Right atrium auricular region (tissue), 2 donors: ENCODE data around the gene MRI1. TPM values are rescaled to one million over a fixed set of nuclear protein-coding genes. Genes with fewer than 3 reads are reported as not detected.
"Not testable (repeated sequence)": the region's sequence is repeated elsewhere in the genome, so short reads cannot be mapped to it uniquely, and the experiment has no call there.

Source experiments
- DNase-seq: peaks from one replicate; pipeline ENCODE4 v3.0.0-alpha.2; 2019; ENCODE audit warnings: low spot score
- H3K27ac ChIP-seq, 2 donors: fragments of 200-600 bp; sonication (generic); 1 replicate in 1 of 2; 2 replicates in 1 of 2; pipeline ENCODE4 v1.5.1; 2016 to 2019
- H3K27me3 ChIP-seq, 2 donors: fragments of 200-600 bp; sonication (generic); one replicate each; pipeline versions ENCODE4 v1.5.1 to v1.6.0; 2017 to 2019
- H3K36me3 ChIP-seq: fragments of 200-600 bp; sonication (generic); one replicate; pipeline ENCODE4 v1.5.1; 2016
- H3K4me1 ChIP-seq, 2 donors: fragments of 200-600 bp; sonication (generic); one replicate each; pipeline versions ENCODE4 v1.5.1 to v1.6.0; 2017 to 2019
- H3K4me3 ChIP-seq, 2 donors: fragments of 200-600 bp; sonication (generic); 1 replicate in 1 of 2; 2 replicates in 1 of 2; pipeline ENCODE4 v1.5.1; 2017 to 2019; ENCODE audit warnings: mild to moderate bottlenecking in 1 of 2, moderate library complexity in 1 of 2
- H3K9me3 ChIP-seq, 2 donors: fragments of 200-600 bp; sonication (generic); one replicate each; pipeline ENCODE4 v1.5.1; 2019
- CTCF ChIP-seq, 2 donors: fragments of 200-600 bp; sonication (generic); IDR thresholded peaks; one replicate each; pipeline ENCODE4 v1.5.1; 2019; ENCODE audit warnings: antibody characterized with exemption in 2 of 2
- total RNA-seq, 2 donors: library from RNA; depleted of rRNA; stranded (reverse); fragments of >200 nt; gene quantifications; one replicate each; pipeline ENCODE4 v1.1.0, GENCODE V29; 2016

MRI1 gene
- total RNA-seq, 2 donors from 2014 or later: 18.2 to 19.4 TPM

- Histone ChIP-seq H3K27me3 (no peaks in the 10 kb centered on the region), H3K4me1 (peaks cover 0 to 27% of the 10 kb centered on the region in 2 donors), H3K27ac (no peak overlapping the region), H3K4me3 (no peak overlapping the region), H3K36me3 (peaks cover 23% of the 10 kb centered on the region), H3K9me3 (no peaks in the 10 kb centered on the region)
- no peak for TF ChIP-seq CTCF (IDR thresholded peaks at IDR 0.05)
- no peak for DNase-seq
These were observed 14.5 kb downstream of the MRI1 start for GRCh38 chr19:13778847-13779246.

- not testable (repeated sequence) for H3K4me3 ChIP-seq, DNase-seq, H3K27ac ChIP-seq, H3K27me3 ChIP-seq, H3K9me3 ChIP-seq
- H3K4me1 ChIP-seq: peaks cover 0 to 27% of the 10 kb centered on the region in 2 donors
- peaks cover 23% of the 10 kb centered on the region for H3K36me3 ChIP-seq
These were observed 15.5 kb downstream of the MRI1 start for GRCh38 chr19:13779794-13780193.

- H3K27me3 ChIP-seq: no peaks in the 10 kb centered on the region
- H3K4me3 ChIP-seq: no peak overlapping the region
- H3K27ac ChIP-seq: peak overlapping the region; percentile 12 to 71
- peaks cover 0 to 23% of the 10 kb centered on the region in 2 donors for H3K4me1 ChIP-seq
- no peaks in the 10 kb centered on the region for H3K9me3 ChIP-seq
- peak; percentile 93 for DNase-seq
- TF ChIP-seq CTCF (IDR thresholded peaks at IDR 0.05): no peak
- H3K36me3 ChIP-seq: peaks cover 23% of the 10 kb centered on the region
These were observed 17.2 kb downstream of the MRI1 start for GRCh38 chr19:13781547-13781946.

GRCh38 chr19:13782537-13782936 is 18.2 kb downstream of the MRI1 start:
- TF ChIP-seq CTCF (IDR thresholded peaks at IDR 0.05): no peak
- Histone ChIP-seq H3K9me3 (no peaks in the 10 kb centered on the region), H3K4me1 (peaks cover 0 to 28% of the 10 kb centered on the region in 2 donors), H3K27ac (no peak overlapping the region), H3K4me3 (no peak overlapping the region), H3K27me3 (no peaks in the 10 kb centered on the region), H3K36me3 (peaks cover 17% of the 10 kb centered on the region)
- DNase-seq: no peak

- no peaks in the 10 kb centered on the region for H3K27me3 ChIP-seq
- no peak overlapping the region for H3K27ac ChIP-seq
- no peak overlapping the region for H3K4me3 ChIP-seq
- TF ChIP-seq CTCF (IDR thresholded peaks at IDR 0.05): no peak
- H3K9me3 ChIP-seq: no peaks in the 10 kb centered on the region
- no peak for DNase-seq
- peaks cover 6% of the 10 kb centered on the region for H3K36me3 ChIP-seq
- peaks cover 0 to 36% of the 10 kb centered on the region in 2 donors for H3K4me1 ChIP-seq
These were observed 19.5 kb downstream of the MRI1 start for GRCh38 chr19:13783565-13784500.

- Histone ChIP-seq H3K9me3 (no peaks in the 10 kb centered on the region), H3K27ac (peak overlapping the region in 1 of 2 donors; percentile 19), H3K36me3 (no peaks in the 10 kb centered on the region), H3K27me3 (no peaks in the 10 kb centered on the region), H3K4me3 (no peak overlapping the region), H3K4me1 (peaks cover 0 to 38% of the 10 kb centered on the region in 2 donors)
- peak; percentile 45 to 79 for TF ChIP-seq CTCF (IDR thresholded peaks at IDR 0.05)
- peak; percentile 73 for DNase-seq
These were observed 20.6 kb downstream of the MRI1 start for GRCh38 chr19:13784731-13785452.
